HCT116 (cell line): ENCODE measurements around the gene TXN.

Source experiments
- CEBPB ChIP-seq: IDR thresholded peaks from 2 replicates; pipeline ENCODE4 v1.6.1; 2012; ENCODE audit warnings: low read depth
- CTCF ChIP-seq, 3 experiments: fragments of 200-600 bp in 1 of 3; sonication (generic) in 1 of 3; IDR thresholded peaks in 2 of 3; conservative IDR thresholded peaks in 1 of 3; 2 replicates each; pipeline ENCODE4 v1.5.1; 2012 to 2017; ENCODE audit warnings: low read depth in 2 of 3, low read length in 2 of 3, antibody characterized with exemption in 1 of 3, borderline replicate concordance in 1 of 3, control low read depth in 1 of 3, mild to moderate bottlenecking in 1 of 3, mixed read lengths in 1 of 3, mixed run types in 1 of 3, moderate library complexity in 1 of 3; ENCODE audit not compliant: insufficient read depth in 1 of 3
- JUND ChIP-seq: IDR thresholded peaks from 2 replicates; pipeline ENCODE4 v1.6.1; 2012
- MAX ChIP-seq: IDR thresholded peaks from 2 replicates; pipeline ENCODE4 v1.6.1; 2012
- POLR2A ChIP-seq: IDR thresholded peaks from 2 replicates; pipeline ENCODE4 v1.7.0; 2011; ENCODE audit warnings: borderline replicate concordance; ENCODE audit not compliant: insufficient read depth, insufficient read length; ENCODE audit errors: extremely low read depth
- RAD21 ChIP-seq: IDR thresholded peaks from 2 replicates; pipeline ENCODE4 v1.6.1; 2012; ENCODE audit warnings: low read depth, mild to moderate bottlenecking
- SIN3A ChIP-seq: IDR thresholded peaks from 2 replicates; pipeline ENCODE4 v1.6.1; 2012; ENCODE audit warnings: low read depth
- TCF7L2 ChIP-seq: IDR thresholded peaks from 2 replicates; pipeline ENCODE4 v1.7.0; 2011; ENCODE audit warnings: borderline replicate concordance, inconsistent platforms; ENCODE audit not compliant: insufficient read depth, insufficient read length; ENCODE audit errors: extremely low read depth
- YY1 ChIP-seq: IDR thresholded peaks from 2 replicates; pipeline ENCODE4 v1.6.1; 2011; ENCODE audit warnings: low read length, low read depth, moderate library complexity, mild to moderate bottlenecking; ENCODE audit not compliant: insufficient replicate concordance; ENCODE audit errors: extremely low read depth

DNA sequence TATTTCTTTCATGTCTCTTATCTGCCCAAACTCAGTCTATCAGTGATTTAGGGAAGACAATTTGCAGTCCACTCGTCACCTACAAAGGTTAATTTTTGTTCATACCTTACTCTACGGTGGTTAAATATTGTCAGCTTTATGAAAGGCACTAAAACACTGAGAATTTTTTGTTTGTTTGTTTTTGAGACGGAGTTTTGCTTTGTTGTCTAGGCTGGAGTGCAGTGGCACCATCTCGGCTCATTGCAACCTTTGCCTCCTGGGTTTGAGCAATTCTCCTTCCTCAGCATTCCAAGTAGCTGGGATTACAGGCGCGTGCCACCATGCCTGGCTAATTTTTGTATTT is 26.4 kb upstream of the TXN start:
- TF ChIP-seq YY1 (no peak), CTCF (IDR thresholded peaks at IDR 0.05 in 2 of 3, conservative IDR thresholded peaks at IDR 0.05 in 1 of 3; ENCODE audit: borderline replicate concordance in 1 of 3, insufficient read depth in 1 of 3, low read depth in 2 of 3, low read length in 2 of 3) (no peak), POLR2A (no peak), TCF7L2 (no peak), CEBPB (no peak), RAD21 (no peak), JUND (no peak), MAX (no peak), SIN3A (no peak)
